K562 (cell line): Measurements from ENCODE around the gene ZNF891. TPM values are rescaled to one million over a fixed set of nuclear protein-coding genes. Genes with fewer than 3 reads are reported as not detected.

Experiments used
- CAMTA2 ChIP-seq: fragments of 250-450 bp; sonication (Bioruptor Pico); conservative IDR thresholded peaks from 2 replicates; pipeline ENCODE4 v1.5.1; 2022
- DDX20 ChIP-seq: fragments of 450-650 bp; IDR thresholded peaks from 2 replicates; pipeline ENCODE4 v1.6.1; 2016; ENCODE audit warnings: missing genetic modification characterization, low read depth, mild to moderate bottlenecking, missing compliant biosample characterization, moderate library complexity
- DPF2 ChIP-seq: fragments of 450-650 bp; IDR thresholded peaks from 2 replicates; pipeline ENCODE4 v1.6.1; 2016
- HNRNPUL1 ChIP-seq: fragments of 200-400 bp; formaldehyde crosslinking; IDR thresholded peaks from 2 replicates; pipeline ENCODE4 v1.6.1; 2017; ENCODE audit warnings: low read length
- KAT2B ChIP-seq: IDR thresholded peaks from one replicate; pipeline ENCODE4 v1.6.1; 2012; ENCODE audit warnings: low read depth, mild to moderate bottlenecking, control low read depth, inconsistent platforms, low read length, moderate library complexity
- KHSRP ChIP-seq: fragments of 450-650 bp; IDR thresholded peaks from 2 replicates; pipeline ENCODE4 v1.6.1; 2017
- RFX5 ChIP-seq: IDR thresholded peaks from 2 replicates; pipeline ENCODE4 v1.6.1; 2011; ENCODE audit warnings: low read depth, mild to moderate bottlenecking, improper control_type of control experiment, low read length
- SMARCA4 ChIP-seq: fragments of 450-650 bp; IDR thresholded peaks from 2 replicates; pipeline ENCODE4 v1.6.1; 2016
- SP1 ChIP-seq: sonication (generic); formaldehyde crosslinking; IDR thresholded peaks from 2 replicates; pipeline ENCODE4 v1.8.1; 2022; ENCODE audit warnings: mild to moderate bottlenecking, missing genetic modification reagents
- TCF7L2 ChIP-seq: fragments of 150-350 bp; IDR thresholded peaks from 2 replicates; pipeline ENCODE4 v1.6.1; 2016; ENCODE audit warnings: low read depth, mild to moderate bottlenecking, low read length, moderate library complexity
- TEAD4 ChIP-seq, 2 experiments: sonication (generic) in 1 of 2; formaldehyde crosslinking in 1 of 2; IDR thresholded peaks; 2 replicates each; pipeline versions ENCODE4 v1.6.1 to v1.8.0; 2012 to 2022; ENCODE audit warnings: borderline replicate concordance in 1 of 2, inconsistent platforms in 1 of 2, low read length in 1 of 2, mild to moderate bottlenecking in 1 of 2, missing genetic modification reagents in 1 of 2
- TOE1 ChIP-seq, 2 experiments: fragments of 450-650 bp in 1 of 2; sonication (generic) in 1 of 2; formaldehyde crosslinking in 1 of 2; IDR thresholded peaks; 2 replicates each; pipeline versions ENCODE4 v1.7.1 to v1.8.0; 2016 to 2022; ENCODE audit warnings: borderline replicate concordance in 2 of 2, mild to moderate bottlenecking in 2 of 2, antibody characterized with exemption in 1 of 2, inconsistent platforms in 1 of 2, low read depth in 1 of 2, missing genetic modification reagents in 1 of 2, moderate library complexity in 1 of 2
- ZNF561 ChIP-seq: fragments of 450-650 bp; formaldehyde crosslinking; conservative IDR thresholded peaks from 2 replicates; pipeline ENCODE4 v1.4.0; 2020; ENCODE audit warnings: mild to moderate bottlenecking, moderate library complexity
- polyA plus RNA-seq, 8 experiments: library from polyadenylated mRNA; depleted of rRNA in 4 of 8; stranded (reverse) in 5 of 8; unstranded in 3 of 8; fragments of >200 nt; fragmentation: Nextera tagmentation in 2 of 8; fragmentation: Illumina TruSeq in 1 of 8; extraction: Ambion mirVana in 2 of 8; extraction: Trizol in 1 of 8; gene quantifications; 2 replicates each; pipeline versions ENCODE4 v1.2.1 to v1.2.3, GENCODE V29; 2011 to 2014; ENCODE audit warnings: inconsistent platforms in 1 of 8, missing spikeins in 1 of 8
- total RNA-seq, 7 experiments: library from RNA; depleted of rRNA in 6 of 7; stranded (reverse); fragments of >200 nt in 6 of 7; fragmentation: Illumina TruSeq in 2 of 7; extraction: Trizol in 2 of 7; gene quantifications; 2 replicates each; pipeline versions ENCODE4 v1.2.1 to v1.2.3, GENCODE V29; 2011 to 2021; ENCODE audit warnings: low replicate concordance in 1 of 7
- TF ChIP-seq, protein P1 (sequence below): fragments of 250-450 bp; sonication (Bioruptor Pico); IDR thresholded peaks from 2 replicates; pipeline ENCODE4 v1.4.0; 2020
- TF ChIP-seq, protein P2 (sequence below), 2 experiments: fragments of 450-650 bp; formaldehyde crosslinking in 1 of 2; IDR thresholded peaks; 2 replicates each; pipeline versions ENCODE4 v1.4.0 to v1.6.1; 2014 to 2020; ENCODE audit warnings: mild to moderate bottlenecking in 2 of 2, borderline replicate concordance in 1 of 2, low read depth in 1 of 2
- TF ChIP-seq, protein P3 (sequence below): fragments of 450-650 bp; IDR thresholded peaks from 2 replicates; pipeline ENCODE4 v1.6.1; 2016; ENCODE audit warnings: borderline replicate concordance

Gene ZNF891
- total and polyA plus RNA-seq, 9 of the 15 experiments (the other 6 are each of a cell fraction or from before 2014, with no cell fraction given) = 0.41 to 2.0 (median 1.3) TPM

DNA sequence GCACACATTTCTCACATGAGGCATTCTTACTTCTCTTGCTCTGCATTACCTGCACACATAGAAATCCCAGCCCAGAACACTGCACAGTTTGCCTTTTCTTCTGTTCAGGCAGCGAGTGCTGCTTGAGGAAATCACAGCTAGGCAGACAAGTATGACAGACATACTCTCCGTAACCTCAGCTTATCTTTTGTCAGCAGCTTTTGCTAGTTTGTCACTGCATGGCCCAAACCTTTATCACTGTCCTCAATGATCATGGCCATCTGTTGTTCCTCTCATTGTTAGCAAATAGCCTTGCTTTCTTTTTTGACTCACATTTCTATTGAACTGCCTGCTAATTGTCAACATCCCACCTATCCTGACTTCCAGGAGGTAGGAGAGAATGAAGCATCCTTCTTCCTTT, 5.7 kb upstream of the ZNF891 start (continued):
- TF ChIP-seq, protein P1, sequence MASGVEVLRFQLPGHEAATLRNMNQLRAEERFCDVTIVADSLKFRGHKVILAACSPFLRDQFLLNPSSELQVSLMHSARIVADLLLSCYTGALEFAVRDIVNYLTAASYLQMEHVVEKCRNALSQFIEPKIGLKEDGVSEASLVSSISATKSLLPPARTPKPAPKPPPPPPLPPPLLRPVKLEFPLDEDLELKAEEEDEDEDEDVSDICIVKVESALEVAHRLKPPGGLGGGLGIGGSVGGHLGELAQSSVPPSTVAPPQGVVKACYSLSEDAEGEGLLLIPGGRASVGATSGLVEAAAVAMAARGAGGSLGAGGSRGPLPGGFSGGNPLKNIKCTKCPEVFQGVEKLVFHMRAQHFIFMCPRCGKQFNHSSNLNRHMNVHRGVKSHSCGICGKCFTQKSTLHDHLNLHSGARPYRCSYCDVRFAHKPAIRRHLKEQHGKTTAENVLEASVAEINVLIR (CRISPR knock-in tag) = no peak
- no peak for TF ChIP-seq DDX20
- TF ChIP-seq SP1 (CRISPR knock-in tag) = no peak
- TF ChIP-seq RFX5 = no peak
- TF ChIP-seq CAMTA2 (CRISPR knock-in tag) = no peak
- no peak for TF ChIP-seq KHSRP
- TF ChIP-seq, protein P2, sequence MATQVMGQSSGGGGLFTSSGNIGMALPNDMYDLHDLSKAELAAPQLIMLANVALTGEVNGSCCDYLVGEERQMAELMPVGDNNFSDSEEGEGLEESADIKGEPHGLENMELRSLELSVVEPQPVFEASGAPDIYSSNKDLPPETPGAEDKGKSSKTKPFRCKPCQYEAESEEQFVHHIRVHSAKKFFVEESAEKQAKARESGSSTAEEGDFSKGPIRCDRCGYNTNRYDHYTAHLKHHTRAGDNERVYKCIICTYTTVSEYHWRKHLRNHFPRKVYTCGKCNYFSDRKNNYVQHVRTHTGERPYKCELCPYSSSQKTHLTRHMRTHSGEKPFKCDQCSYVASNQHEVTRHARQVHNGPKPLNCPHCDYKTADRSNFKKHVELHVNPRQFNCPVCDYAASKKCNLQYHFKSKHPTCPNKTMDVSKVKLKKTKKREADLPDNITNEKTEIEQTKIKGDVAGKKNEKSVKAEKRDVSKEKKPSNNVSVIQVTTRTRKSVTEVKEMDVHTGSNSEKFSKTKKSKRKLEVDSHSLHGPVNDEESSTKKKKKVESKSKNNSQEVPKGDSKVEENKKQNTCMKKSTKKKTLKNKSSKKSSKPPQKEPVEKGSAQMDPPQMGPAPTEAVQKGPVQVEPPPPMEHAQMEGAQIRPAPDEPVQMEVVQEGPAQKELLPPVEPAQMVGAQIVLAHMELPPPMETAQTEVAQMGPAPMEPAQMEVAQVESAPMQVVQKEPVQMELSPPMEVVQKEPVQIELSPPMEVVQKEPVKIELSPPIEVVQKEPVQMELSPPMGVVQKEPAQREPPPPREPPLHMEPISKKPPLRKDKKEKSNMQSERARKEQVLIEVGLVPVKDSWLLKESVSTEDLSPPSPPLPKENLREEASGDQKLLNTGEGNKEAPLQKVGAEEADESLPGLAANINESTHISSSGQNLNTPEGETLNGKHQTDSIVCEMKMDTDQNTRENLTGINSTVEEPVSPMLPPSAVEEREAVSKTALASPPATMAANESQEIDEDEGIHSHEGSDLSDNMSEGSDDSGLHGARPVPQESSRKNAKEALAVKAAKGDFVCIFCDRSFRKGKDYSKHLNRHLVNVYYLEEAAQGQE (IDR thresholded peaks at IDR 0.05; ENCODE audit: borderline replicate concordance) = 0 out of 2 replicates have a peak, but pooled peaks have one; percentile 26
- TF ChIP-seq, protein P2 (CRISPR knock-in tag; IDR thresholded peaks at IDR 0.05; ENCODE audit: low read depth) = no peak
- peak; percentile 50; the same call in 1 of the 2 replicates for TF ChIP-seq DPF2
- TF ChIP-seq SMARCA4 = 0 out of 2 replicates have a peak, but pooled peaks have one; percentile 34
- TF ChIP-seq ZNF561 (CRISPR knock-in tag) = no peak
- no peak for TF ChIP-seq TOE1 (IDR thresholded peaks at IDR 0.05; ENCODE audit: borderline replicate concordance)
- no peak for TF ChIP-seq TOE1 (CRISPR knock-in tag; IDR thresholded peaks at IDR 0.05; ENCODE audit: borderline replicate concordance, low read depth)
- no peak for TF ChIP-seq HNRNPUL1
- TF ChIP-seq, protein P3, sequence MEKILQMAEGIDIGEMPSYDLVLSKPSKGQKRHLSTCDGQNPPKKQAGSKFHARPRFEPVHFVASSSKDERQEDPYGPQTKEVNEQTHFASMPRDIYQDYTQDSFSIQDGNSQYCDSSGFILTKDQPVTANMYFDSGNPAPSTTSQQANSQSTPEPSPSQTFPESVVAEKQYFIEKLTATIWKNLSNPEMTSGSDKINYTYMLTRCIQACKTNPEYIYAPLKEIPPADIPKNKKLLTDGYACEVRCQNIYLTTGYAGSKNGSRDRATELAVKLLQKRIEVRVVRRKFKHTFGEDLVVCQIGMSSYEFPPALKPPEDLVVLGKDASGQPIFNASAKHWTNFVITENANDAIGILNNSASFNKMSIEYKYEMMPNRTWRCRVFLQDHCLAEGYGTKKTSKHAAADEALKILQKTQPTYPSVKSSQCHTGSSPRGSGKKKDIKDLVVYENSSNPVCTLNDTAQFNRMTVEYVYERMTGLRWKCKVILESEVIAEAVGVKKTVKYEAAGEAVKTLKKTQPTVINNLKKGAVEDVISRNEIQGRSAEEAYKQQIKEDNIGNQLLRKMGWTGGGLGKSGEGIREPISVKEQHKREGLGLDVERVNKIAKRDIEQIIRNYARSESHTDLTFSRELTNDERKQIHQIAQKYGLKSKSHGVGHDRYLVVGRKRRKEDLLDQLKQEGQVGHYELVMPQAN = no peak
- no peak for TF ChIP-seq TCF7L2
- TF ChIP-seq KAT2B = no peak
- peak; percentile 88 for TF ChIP-seq TEAD4 (IDR thresholded peaks at IDR 0.05; ENCODE audit: low read length)
- TF ChIP-seq TEAD4 (CRISPR knock-in tag; IDR thresholded peaks at IDR 0.05; ENCODE audit: borderline replicate concordance) = no peak
